Bronchial epithelial cell (primary cell): ENCODE measurements around the gene DNAH3. TPM values are rescaled to one million over a fixed set of nuclear protein-coding genes. Genes with fewer than 3 reads are reported as not detected.

ENCODE experiments used
- DNase-seq: peaks from one replicate; pipeline ENCODE4 v3.0.0-alpha.2; 2010; ENCODE audit warnings: low read depth
- FAIRE-seq: peaks from 2 replicates; lab custom pipeline; 2011; peaks lifted over from hg19 to GRCh38; lab: Jason Lieb, UNC
- H3K27me3 ChIP-seq: 2 replicates; pipeline ENCODE4 v1.5.1; 2011; ENCODE audit warnings: low read length; ENCODE audit not compliant: control insufficient read depth, insufficient read depth
- H3K36me3 ChIP-seq: 2 replicates; pipeline ENCODE4 v1.5.1; 2011; ENCODE audit warnings: low read length; ENCODE audit not compliant: control insufficient read depth, insufficient read depth
- H3K4me3 ChIP-seq: 2 replicates; pipeline ENCODE4 v1.5.1; 2011; ENCODE audit warnings: mild to moderate bottlenecking, low read depth, low read length, control low read depth
- CTCF ChIP-seq: IDR thresholded peaks from 2 replicates; pipeline ENCODE4 v1.5.1; 2011; ENCODE audit warnings: mild to moderate bottlenecking, moderate library complexity, low read length, control low read depth, inconsistent platforms; ENCODE audit not compliant: insufficient read depth, severe bottlenecking
- total RNA-seq: library from RNA; depleted of rRNA; stranded (reverse); fragments of >200 nt; gene quantifications from 2 replicates; pipeline ENCODE4 v1.2.1, GENCODE V29; 2014

Gene DNAH3
- total RNA-seq, 1 donor from 2014 or later = 0.26 TPM

- FAIRE-seq = no peak
- no peaks in the 10 kb centered on the region for H3K27me3 ChIP-seq
These were observed 34.2 kb upstream of the DNAH3 start for GRCh38 chr16:21184834-21185233.

GRCh38 chr16:21183995-21184394 lies 33.3 kb upstream of the DNAH3 start:
- FAIRE-seq (no peak), DNase-seq (no peak)
- no peak overlapping the region for H3K4me3 ChIP-seq
- no peak for TF ChIP-seq CTCF
- peaks cover 15% of the 10 kb centered on the region for H3K36me3 ChIP-seq
- no peaks in the 10 kb centered on the region for H3K27me3 ChIP-seq

More at GRCh38 chr16:21184834-21185233, 34.2 kb upstream of the DNAH3 start:
- TF ChIP-seq CTCF = no peak
- H3K36me3 ChIP-seq = peaks cover 9% of the 10 kb centered on the region
- H3K4me3 ChIP-seq = no peak overlapping the region
- DNase-seq = peak; percentile 54

- Histone ChIP-seq H3K27me3 (no peaks in the 10 kb centered on the region), H3K36me3 (peaks cover 22% of the 10 kb centered on the region), H3K4me3 (no peak overlapping the region)
- no peak for DNase-seq
- no peak for FAIRE-seq
- TF ChIP-seq CTCF = no peak
These were observed 29.3 kb upstream of the DNAH3 start for GRCh38 chr16:21179983-21180365.

GRCh38 chr16:21179126-21179982 lies 28.7 kb upstream of the DNAH3 start:
- Histone ChIP-seq H3K36me3 (peaks cover 22% of the 10 kb centered on the region), H3K27me3 (no peaks in the 10 kb centered on the region), H3K4me3 (no peak overlapping the region)
- DNase-seq (no peak), FAIRE-seq (no peak)
- TF ChIP-seq CTCF = no peak

- no peak for FAIRE-seq
- peaks cover 24% of the 10 kb centered on the region for H3K36me3 ChIP-seq
These were observed 24.8 kb upstream of the DNAH3 start for GRCh38 chr16:21175397-21175796.

More at GRCh38 chr16:21175397-21175796, 24.8 kb upstream of the DNAH3 start:
- no peak for DNase-seq
- no peaks in the 10 kb centered on the region for H3K27me3 ChIP-seq
- no peak for TF ChIP-seq CTCF
- no peak overlapping the region for H3K4me3 ChIP-seq
